Upper lobe of left lung (tissue), 6 donors: Measurements from ENCODE around the gene FOCAD. TPM values are rescaled to one million over a fixed set of nuclear protein-coding genes. Genes with fewer than 3 reads are reported as not detected.

ENCODE experiments used
- ATAC-seq, 2 donors: fragments of 200-7000 bp; cut with Tn5 transposase; one replicate each; pipeline ENCODE4 v1.9.1; 2022; ENCODE audit warnings: mild to moderate bottlenecking in 2 of 2, moderate library complexity in 2 of 2; ENCODE audit not compliant: low FRiP score in 2 of 2
- DNase-seq, 2 donors: peaks; one replicate each; pipeline ENCODE4 v3.0.0-alpha.2; 2019 to 2020
- H3K27ac ChIP-seq, 4 donors: fragments of 200-600 bp; sonication (generic); one replicate each; pipeline ENCODE4 v1.5.1; 2016 to 2019
- H3K27me3 ChIP-seq, 4 donors: fragments of 200-600 bp; sonication (generic); one replicate each; pipeline ENCODE4 v1.5.1; 2017 to 2019
- H3K36me3 ChIP-seq, 4 donors: fragments of 200-600 bp; sonication (generic); one replicate each; pipeline ENCODE4 v1.5.1; 2016 to 2019
- H3K4me1 ChIP-seq, 4 donors: fragments of 200-600 bp; sonication (generic); one replicate each; pipeline ENCODE4 v1.5.1; 2018 to 2019
- H3K4me3 ChIP-seq, 4 donors: fragments of 200-600 bp; sonication (generic); one replicate each; pipeline ENCODE4 v1.5.1; 2017 to 2019; ENCODE audit warnings: mild to moderate bottlenecking in 2 of 4, moderate library complexity in 1 of 4
- H3K9me3 ChIP-seq, 4 donors: fragments of 200-600 bp; sonication (generic); one replicate each; pipeline ENCODE4 v1.5.1; 2018 to 2019
- EP300 ChIP-seq, 4 donors: sonication (generic); formaldehyde crosslinking; IDR thresholded peaks; one replicate each; pipeline ENCODE4 v1.5.1; 2017; ENCODE audit warnings: antibody characterized with exemption in 4 of 4, control low read depth in 2 of 4
- POLR2A ChIP-seq, 4 donors: fragments of 450-650 bp; IDR thresholded peaks; one replicate each; pipeline ENCODE4 v1.5.1; 2016 to 2017; ENCODE audit warnings: antibody characterized with exemption in 4 of 4, mild to moderate bottlenecking in 2 of 4
- POLR2AphosphoS5 ChIP-seq, 2 donors: sonication (generic); formaldehyde crosslinking; IDR thresholded peaks; one replicate each; pipeline ENCODE4 v1.5.1; 2017; ENCODE audit warnings: antibody characterized with exemption in 2 of 2
- WGBS, 2 donors: methylation state at CpG; one replicate each; pipeline ENCODE4 v1.1.5; 2017 to 2018; 5-methylcytosine and 5-hydroxymethylcytosine counted together
- total RNA-seq, 6 donors: library from RNA; depleted of rRNA in 4 of 6; stranded (reverse); fragments of >200 nt in 4 of 6; gene quantifications; one replicate each; pipeline versions ENCODE4 v1.1.0 to v1.2.1, GENCODE V29; 2016 to 2021
- TF ChIP-seq, protein P1 (sequence below), 6 experiments: fragments of 450-650 bp in 4 of 6; fragments of 200-600 bp in 2 of 6; sonication (generic) in 2 of 6; IDR thresholded peaks; one replicate each; pipeline ENCODE4 v1.5.1; 2016 to 2019; ENCODE audit warnings: antibody characterized with exemption in 6 of 6
- donor health status: DM: no; HTN: no; CAD: no; lungs with moderate emphysema.
- donor health status: DM: no; HTN: yes; CAD: no; lungs with severe emphysema.

Gene FOCAD
- total RNA-seq, 6 donors from 2014 or later: 21.0 to 83.8 (median 28.3) TPM

- no peaks in the 10 kb centered on the region for H3K4me1 ChIP-seq
- no peak for ATAC-seq
- no peak for DNase-seq
- 51 to 68% methylated on average over 2 of the region's 2 CpGs for WGBS, 2 donors
- no peak overlapping the region for H3K4me3 ChIP-seq
- H3K9me3 ChIP-seq: no peaks in the 10 kb centered on the region
- H3K36me3 ChIP-seq: no peaks in the 10 kb centered on the region
- H3K27me3 ChIP-seq: no peaks in the 10 kb centered on the region
- H3K27ac ChIP-seq: no peak overlapping the region
- TF ChIP-seq POLR2AphosphoS5 (IDR thresholded peaks at IDR 0.05) (no peak), POLR2A (IDR thresholded peaks at IDR 0.05) (no peak), EP300 (IDR thresholded peaks at IDR 0.05) (no peak)
- TF ChIP-seq, protein P1, sequence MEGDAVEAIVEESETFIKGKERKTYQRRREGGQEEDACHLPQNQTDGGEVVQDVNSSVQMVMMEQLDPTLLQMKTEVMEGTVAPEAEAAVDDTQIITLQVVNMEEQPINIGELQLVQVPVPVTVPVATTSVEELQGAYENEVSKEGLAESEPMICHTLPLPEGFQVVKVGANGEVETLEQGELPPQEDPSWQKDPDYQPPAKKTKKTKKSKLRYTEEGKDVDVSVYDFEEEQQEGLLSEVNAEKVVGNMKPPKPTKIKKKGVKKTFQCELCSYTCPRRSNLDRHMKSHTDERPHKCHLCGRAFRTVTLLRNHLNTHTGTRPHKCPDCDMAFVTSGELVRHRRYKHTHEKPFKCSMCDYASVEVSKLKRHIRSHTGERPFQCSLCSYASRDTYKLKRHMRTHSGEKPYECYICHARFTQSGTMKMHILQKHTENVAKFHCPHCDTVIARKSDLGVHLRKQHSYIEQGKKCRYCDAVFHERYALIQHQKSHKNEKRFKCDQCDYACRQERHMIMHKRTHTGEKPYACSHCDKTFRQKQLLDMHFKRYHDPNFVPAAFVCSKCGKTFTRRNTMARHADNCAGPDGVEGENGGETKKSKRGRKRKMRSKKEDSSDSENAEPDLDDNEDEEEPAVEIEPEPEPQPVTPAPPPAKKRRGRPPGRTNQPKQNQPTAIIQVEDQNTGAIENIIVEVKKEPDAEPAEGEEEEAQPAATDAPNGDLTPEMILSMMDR (IDR thresholded peaks at IDR 0.05): no peak
Observed at GRCh38 chr9:20848490-20848889, 164.4 kb downstream of the FOCAD start.

DNA sequence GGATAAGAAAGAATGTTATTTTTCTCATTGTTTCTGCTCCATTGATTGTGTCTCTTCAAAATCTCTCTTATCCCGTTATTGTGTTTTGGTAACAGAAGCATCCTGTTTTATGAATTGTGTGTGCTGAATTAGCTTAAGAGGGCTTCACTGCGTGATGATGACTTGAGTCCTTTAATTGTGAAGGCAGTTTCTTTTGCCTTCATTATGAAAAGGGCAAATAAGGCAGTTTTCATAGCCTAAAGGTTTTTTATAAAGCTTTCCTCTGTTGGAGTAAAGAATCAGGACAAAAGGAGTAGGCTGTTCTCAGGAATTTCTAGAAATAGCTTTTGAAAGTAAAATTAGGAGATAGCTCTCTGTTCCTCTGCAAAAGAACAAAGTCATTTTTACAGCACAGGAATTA lies 169.8 kb downstream of the FOCAD start:
- no peaks in the 10 kb centered on the region for H3K36me3 ChIP-seq
- WGBS, 2 donors: 53 to 69% methylated on average over 2 of the region's 2 CpGs
- H3K4me1 ChIP-seq: no peaks in the 10 kb centered on the region
- no peaks in the 10 kb centered on the region for H3K27me3 ChIP-seq
- ATAC-seq (no peak), DNase-seq (no peak)
- H3K9me3 ChIP-seq: peaks cover 0 to 3% (median 0%) of the 10 kb centered on the region in 4 donors
- TF ChIP-seq, protein P1 (IDR thresholded peaks at IDR 0.05): no peak
- TF ChIP-seq POLR2AphosphoS5 (IDR thresholded peaks at IDR 0.05) (no peak), POLR2A (IDR thresholded peaks at IDR 0.05) (no peak), EP300 (IDR thresholded peaks at IDR 0.05) (no peak)
- H3K4me3 ChIP-seq: no peak overlapping the region
- no peak overlapping the region for H3K27ac ChIP-seq

- Histone ChIP-seq H3K9me3 (peaks cover 0 to 3% (median 0%) of the 10 kb centered on the region in 4 donors), H3K4me1 (no peaks in the 10 kb centered on the region), H3K27me3 (no peaks in the 10 kb centered on the region), H3K27ac (no peak overlapping the region), H3K36me3 (no peaks in the 10 kb centered on the region), H3K4me3 (no peak overlapping the region)
- 71 to 72% methylated on average over 4 of the region's 4 CpGs for WGBS, 2 donors
- DNase-seq (no peak), ATAC-seq (no peak)
- TF ChIP-seq EP300 (IDR thresholded peaks at IDR 0.05) (no peak), POLR2AphosphoS5 (IDR thresholded peaks at IDR 0.05) (no peak), POLR2A (IDR thresholded peaks at IDR 0.05) (no peak)
- TF ChIP-seq, protein P1 (IDR thresholded peaks at IDR 0.05): no peak
Observed at GRCh38 chr9:20854444-20854843, 170.4 kb downstream of the FOCAD start.

- no peak for DNase-seq
- no peak overlapping the region for H3K27ac ChIP-seq
- no peak overlapping the region for H3K4me3 ChIP-seq
- TF ChIP-seq POLR2A (IDR thresholded peaks at IDR 0.05) (no peak), EP300 (IDR thresholded peaks at IDR 0.05) (no peak), POLR2AphosphoS5 (IDR thresholded peaks at IDR 0.05) (no peak)
- TF ChIP-seq, protein P1 (IDR thresholded peaks at IDR 0.05): no peak
- H3K9me3 ChIP-seq: no peaks in the 10 kb centered on the region
- no peaks in the 10 kb centered on the region for H3K4me1 ChIP-seq
- H3K27me3 ChIP-seq: no peaks in the 10 kb centered on the region
- no peak for ATAC-seq
- WGBS, 2 donors: 27 to 42% methylated on average over 2 of the region's 2 CpGs
- peaks cover 0 to 3% (median 0%) of the 10 kb centered on the region in 4 donors for H3K36me3 ChIP-seq
Observed at GRCh38 chr9:20863945-20864344, 179.9 kb downstream of the FOCAD start.

DNA sequence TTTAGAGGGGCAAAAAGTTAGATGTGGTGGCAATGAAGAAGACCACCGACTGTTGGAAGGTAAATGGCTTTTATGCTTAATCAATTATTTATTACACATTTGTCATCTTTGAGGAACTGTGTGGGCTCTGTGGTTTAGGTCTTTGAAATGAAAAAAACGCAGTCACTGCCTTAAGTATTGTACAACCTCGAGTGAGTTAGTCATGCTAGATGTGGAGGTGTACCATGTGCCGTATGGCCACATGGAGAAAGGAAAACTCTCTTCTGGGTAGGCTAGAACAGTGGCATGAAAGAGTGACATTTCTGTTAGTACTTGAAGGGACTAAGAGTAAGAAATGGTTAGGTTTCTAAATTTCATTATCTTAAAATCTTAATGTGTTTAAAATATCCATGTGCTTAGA lies 181.3 kb downstream of the FOCAD start:
- Histone ChIP-seq H3K27ac (no peak overlapping the region), H3K4me1 (no peaks in the 10 kb centered on the region), H3K4me3 (no peak overlapping the region), H3K36me3 (peaks cover 0 to 3% (median 0%) of the 10 kb centered on the region in 4 donors), H3K27me3 (no peaks in the 10 kb centered on the region), H3K9me3 (no peaks in the 10 kb centered on the region)
- no peak for ATAC-seq
- TF ChIP-seq EP300 (IDR thresholded peaks at IDR 0.05) (no peak), POLR2AphosphoS5 (IDR thresholded peaks at IDR 0.05) (no peak), POLR2A (IDR thresholded peaks at IDR 0.05) (no peak)
- TF ChIP-seq, protein P1 (IDR thresholded peaks at IDR 0.05): no peak
- no peak for DNase-seq
- 66 to 69% methylated on average over 4 of the region's 4 CpGs for WGBS, 2 donors
